ENCODE data around the gene FMNL2.

FMNL2 gene

DNA sequence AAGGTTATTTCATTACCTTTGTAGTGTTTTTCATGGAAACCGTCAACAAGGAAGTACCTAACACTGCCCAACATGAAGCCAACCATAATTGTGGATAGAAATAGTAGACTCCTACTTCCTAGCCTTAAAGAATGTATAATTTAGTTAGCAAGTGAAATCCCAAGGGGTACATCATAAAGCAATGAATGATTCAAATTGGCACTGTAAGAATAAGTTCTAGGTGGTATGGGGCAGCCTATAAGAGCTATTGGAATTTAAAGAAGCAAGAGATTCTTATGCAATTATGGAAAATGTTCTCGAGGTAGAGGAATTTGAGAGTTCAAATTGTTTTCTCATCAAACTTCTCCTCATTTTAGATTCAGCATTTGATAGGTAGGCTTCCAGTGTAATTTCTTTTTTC, 157.9 kb downstream of the FMNL2 start:
- no peak for DNase-seq (ENCODE audit: low read depth in 2 of 2)

DNA sequence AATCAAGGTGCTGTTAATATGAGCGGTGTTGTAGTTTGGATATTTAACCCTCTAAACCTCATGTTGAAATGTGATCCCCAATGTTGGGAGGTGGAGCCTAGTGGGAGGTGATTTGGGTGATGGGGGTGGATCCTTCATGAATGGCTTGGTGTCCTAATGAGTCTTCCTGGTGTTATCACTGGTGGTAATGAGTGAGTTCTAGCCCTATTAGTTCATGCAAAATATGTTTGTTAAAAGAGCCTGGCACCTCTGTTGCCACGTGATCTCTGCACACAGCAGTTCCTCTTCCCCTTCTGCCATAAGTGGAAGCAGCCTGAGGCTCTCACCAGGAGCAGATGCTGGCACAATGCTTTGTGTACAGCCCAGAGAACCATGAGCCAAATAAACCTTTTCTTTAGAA, 158.4 kb downstream of the FMNL2 start:
- no peak for DNase-seq (ENCODE audit: low read depth in 2 of 2)

DNA sequence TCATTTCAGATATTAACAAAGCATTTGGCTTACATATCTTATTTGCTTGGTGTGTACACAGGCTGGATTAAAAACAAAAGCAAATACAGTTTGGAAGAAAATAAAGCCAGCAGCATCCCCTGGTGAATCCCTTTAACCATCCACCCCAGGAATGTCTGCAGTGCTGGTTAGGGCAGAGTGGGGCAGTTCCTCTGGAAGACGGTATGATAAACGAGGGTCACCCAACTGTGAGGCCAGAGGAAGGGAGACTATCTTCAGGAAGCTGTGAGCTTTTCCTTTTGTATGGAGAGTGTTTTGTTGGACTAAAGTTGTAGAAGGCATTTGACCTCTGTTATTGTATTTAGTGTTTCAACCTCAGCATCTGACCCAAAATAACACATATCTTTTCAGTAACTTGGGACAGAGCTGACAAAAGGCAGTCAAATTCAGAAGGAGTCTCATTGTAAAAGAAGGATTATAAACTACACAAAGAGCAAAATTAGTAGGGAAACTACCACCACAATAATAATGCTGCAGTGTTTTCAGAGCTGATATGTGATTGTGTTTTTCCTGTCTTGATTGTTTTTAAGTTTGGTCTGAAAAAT, 159.1 kb downstream of the FMNL2 start:
- no peak for DNase-seq (ENCODE audit: low read depth in 2 of 2)

DNA sequence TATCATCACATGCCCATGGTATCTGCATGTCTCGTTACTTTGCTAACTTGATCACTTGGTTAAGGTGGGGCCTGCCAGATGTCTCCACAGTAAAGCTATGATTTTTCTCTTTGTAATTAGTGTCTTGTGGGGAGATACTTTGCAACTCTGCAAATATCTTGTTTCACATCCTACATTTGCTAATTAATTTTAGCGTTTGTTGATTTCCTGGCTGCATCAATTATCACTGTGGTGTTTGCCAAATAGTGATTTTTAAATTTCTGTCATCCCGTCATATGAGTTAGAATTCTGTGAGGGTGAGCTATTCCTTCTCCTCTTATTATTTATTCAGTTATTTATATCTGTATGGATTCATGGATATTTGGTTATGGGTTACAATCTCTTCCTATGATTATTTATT, 161.4 kb downstream of the FMNL2 start:
- DNase-seq (ENCODE audit: low read depth in 2 of 2): no peak

DNA sequence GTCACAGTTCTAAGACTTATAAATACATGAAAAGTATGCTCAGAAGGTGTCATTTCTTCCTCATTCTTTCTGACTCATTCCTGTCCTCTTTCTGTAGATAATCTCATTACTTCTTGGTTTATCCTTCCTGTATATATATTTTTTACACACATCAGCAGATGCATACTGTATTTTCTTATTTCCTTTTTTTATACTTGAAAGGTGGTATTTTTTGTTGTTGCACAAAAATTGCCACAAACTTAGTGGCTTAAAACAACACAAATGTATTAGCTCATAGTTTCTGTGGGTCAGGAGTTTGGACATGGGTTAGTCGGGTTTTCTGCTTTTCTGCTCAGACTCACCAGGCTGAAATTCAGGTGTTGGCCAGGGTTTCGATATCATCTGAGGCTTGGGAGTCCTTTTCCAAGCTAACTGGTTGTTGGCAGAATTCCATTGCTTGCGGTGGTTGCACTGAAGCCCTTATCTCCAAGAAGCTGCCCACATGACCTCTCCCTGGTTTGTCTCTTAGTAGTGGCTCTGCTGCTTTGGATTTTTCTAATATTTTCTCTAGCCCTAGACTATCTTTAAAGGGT, 162.6 kb downstream of the FMNL2 start:
- no peak for DNase-seq (ENCODE audit: low read depth in 2 of 2)

DNA sequence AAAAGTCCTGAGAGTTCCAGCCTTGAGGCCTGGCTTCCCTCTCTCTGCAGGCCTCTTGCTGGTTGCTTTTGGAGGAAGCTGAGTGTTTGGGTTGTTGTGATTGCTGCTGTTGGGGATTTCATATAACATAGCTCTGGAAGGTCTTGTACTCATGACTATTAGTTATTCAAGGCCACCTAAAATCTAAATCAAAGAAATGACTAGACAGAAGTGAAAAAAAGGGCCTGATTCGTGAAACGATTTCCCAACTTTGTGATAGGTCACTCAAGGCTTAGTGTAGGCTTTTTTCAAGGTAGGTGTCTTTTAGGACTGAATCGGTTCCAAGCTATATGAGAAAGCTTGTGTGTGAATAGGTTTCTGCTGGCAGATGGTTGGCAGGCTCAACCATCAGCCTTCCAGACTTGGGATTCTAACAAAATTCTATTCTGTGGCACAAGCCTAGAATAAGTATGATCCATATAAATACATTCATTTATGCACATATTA, 164.4 kb downstream of the FMNL2 start:
- no peak for DNase-seq (ENCODE audit: low read depth in 2 of 2)

DNA sequence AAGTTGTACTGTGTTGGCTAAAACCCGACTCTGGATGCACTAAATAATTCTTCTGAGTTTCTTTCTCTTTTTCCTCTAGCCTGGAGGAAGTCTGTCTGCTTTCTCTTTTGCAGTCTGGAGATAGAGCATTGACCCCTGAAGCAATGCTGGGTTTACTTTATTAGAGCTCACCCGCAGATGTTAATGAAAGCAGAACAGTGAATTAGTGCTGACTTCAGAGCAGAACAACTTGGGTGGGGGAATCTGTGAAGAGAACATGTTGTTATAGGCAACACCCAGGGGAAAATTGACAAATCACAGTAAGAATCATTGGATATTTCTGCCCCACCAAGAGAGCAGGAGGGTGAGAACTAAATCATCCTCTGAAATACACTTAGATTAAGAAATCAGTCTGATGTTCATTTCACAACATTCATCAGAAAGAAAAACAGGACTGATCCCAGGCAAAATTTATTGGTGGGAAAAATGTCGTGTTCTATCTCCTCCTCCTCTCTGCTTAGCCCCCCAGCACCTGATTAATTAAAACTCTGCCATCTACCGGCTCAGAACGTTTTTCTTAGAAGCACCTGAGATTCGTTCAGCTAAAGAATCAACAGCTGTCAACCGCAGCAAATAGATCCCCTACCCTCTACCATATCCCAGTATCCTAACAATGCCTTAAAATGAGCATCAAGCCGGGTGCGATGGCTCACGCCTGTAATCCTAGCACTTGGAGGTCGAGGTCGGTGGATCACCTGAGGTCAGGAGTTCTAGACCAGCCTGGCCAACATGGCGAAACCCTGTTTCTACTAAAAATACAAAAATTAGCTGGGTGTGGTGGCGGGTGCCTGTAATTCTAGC, 165.1 kb downstream of the FMNL2 start:
- DNase-seq (ENCODE audit: low read depth in 2 of 2): no peak

DNA sequence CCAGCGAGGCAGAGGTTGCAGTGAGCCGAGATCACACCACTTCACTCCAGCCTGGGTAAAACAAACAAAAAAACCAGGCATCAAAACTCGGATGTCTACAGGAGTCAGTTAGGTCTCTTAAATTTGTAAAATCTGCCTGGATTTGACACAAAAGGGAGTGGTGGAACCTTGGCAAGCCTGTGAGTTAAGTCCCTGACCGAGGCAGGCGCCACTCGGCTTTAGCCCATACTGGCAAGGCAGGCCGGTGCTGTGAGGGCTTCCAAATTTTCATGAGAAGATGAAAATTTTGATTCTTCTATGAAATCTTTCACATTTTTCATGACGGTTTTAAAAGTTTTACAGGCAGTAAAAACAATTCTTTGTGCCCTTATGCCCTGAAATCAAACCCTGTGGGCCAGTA, 165.8 kb downstream of the FMNL2 start:
- DNase-seq (ENCODE audit: low read depth in 2 of 2): no peak

DNA sequence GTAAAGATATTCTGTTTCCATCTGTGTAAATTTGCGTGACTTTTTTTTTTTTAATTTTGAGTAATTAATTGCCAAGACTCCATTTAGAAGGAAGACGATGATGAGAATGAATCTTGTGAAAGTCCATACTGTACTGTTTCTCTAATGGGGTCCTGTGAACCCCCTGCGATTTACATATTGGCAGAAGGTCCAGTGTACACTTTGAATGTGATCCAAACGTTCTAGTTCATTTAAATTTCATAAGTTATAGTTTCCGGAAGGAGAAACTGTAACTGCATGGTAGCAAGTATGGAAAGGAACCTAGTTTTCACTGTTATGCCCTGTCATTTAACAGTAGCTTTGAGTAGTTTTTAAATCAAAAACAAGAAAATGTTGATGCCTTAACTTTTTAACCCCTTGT, 166.7 kb downstream of the FMNL2 start:
- no peak for DNase-seq (ENCODE audit: low read depth in 2 of 2)

DNA sequence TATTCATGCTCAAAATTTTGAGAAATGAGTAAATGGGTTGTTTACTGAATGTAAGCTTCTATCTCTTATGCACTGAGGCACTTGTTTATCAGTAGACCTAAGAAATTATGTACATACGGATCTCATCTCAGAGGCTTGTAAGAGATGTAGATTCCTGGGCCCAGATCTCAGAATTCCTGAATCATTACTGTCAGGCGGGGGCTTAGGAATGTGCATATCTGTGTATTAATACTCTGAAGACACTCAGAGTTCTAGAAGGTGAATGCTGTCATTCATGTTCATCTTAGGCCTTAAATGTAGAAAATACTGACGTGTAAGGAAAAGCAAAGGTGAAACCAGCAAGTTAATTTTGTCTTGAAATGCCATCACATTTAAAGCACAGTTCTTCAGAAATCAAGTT, 169.6 kb downstream of the FMNL2 start:
- DNase-seq (ENCODE audit: low read depth in 2 of 2): no peak

DNA sequence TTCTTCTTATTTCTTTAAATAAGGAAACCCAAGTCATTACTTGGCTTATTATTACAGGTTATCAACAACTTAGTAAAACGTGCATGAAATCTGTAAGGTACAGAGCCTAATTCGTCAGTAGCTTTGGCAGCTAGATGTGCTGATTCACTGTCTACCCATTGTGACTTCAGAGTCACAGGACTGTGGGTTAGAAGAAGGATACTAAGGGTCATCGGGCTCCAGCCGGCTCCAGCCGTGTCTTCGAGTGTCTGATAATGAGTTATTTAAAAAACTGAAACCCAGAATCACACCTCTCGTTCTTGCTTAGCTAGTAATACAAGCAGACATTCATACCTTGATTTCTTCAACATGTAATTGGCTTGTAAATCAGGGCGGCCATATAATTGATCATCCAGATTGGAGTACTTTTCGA, 170.5 kb downstream of the FMNL2 start:
- DNase-seq (ENCODE audit: low read depth in 2 of 2): no peak

DNA sequence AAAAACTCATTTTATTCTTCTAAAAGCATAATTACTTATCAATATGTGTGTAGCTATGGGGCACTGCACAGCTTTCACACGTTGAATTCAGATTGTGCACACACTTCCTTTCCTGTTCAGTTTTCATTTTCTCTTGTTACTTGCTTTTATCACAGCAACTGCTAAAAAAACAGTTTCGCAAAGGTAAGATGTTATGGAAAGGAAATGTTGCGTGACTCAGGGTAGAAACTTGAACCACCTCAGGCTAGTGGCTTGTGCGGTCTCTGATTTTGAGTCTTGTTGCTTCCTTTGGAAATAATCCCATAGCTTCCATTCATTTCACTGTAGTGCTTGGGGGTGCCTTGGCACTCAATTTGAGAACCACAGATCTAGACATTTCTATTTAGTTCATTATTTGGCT, 171.9 kb downstream of the FMNL2 start:
- no peak for DNase-seq (ENCODE audit: low read depth in 2 of 2)

DNA sequence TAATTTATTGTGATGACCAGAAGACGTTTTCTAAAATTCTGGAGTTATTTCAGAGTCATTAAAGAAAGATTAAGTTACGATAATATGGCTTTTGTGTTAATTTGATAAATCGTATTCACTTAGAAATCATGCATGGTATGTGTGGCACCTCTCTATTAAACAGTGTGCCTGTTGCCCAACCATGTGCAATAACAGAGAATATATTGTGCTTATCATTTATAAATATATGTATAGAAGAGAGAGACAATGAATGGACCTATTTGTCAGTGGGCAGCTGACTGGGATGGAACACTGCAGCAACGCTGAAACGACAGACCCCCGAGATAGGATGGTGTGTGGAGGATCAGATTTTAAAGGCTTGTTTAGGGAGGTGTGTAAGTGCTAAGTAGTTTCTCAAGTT, 172.9 kb downstream of the FMNL2 start:
- no peak for DNase-seq (ENCODE audit: low read depth in 2 of 2)

DNA sequence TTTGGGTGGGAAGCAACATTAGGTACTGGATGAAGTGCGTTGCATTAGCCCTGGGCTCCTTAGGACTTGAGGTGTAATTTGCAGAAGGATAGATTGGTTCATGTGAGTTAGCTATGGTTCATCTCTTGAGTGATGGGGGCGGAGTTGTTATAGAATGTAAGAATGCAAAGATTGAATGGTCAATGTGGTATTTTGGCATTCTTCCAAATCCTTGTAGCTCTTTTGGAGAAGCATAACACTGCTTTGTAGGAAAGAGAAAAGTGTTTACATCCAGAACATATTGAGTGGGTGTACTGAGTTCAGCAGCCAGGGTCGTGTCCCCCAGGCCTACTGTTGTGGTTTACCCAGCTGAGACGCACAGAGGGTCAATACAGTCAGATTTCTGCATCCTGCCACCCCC, 173.5 kb downstream of the FMNL2 start:
- no peak for DNase-seq (ENCODE audit: low read depth in 2 of 2)

DNA sequence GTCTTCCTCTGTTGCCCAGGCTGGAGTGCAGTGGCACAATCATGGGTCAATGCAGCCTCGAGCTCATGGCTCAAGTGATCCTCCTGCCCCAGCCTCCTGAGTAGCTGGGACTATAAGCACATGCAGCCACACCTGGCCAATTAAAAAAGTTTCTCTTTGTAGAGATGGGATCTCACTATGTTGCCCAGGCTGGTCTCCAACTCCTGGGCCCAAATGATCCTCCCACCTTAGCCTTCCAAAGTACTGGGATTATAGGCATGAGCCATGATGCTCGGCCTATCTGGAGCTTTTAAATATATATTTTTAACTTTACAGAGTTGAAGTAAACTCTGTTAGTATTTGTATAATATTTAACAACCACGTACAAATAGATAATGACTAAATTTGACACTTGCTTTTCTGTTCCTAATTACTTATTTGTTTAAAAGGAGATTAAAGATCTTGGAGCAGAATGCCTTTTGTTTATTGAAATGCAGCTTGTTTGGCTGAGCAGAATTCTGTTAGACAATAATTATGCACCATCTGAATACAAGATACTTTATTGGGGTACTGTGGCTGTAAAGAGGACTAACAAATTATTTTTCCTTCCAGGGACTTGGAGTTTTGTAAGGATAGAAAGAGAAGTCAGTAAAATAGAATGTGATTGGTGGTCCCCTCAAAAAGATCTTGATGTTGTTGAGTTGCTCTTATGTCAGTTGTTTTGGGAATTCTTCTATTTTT, 175.0 kb downstream of the FMNL2 start:
- no peak for DNase-seq (ENCODE audit: low read depth in 2 of 2)

DNA sequence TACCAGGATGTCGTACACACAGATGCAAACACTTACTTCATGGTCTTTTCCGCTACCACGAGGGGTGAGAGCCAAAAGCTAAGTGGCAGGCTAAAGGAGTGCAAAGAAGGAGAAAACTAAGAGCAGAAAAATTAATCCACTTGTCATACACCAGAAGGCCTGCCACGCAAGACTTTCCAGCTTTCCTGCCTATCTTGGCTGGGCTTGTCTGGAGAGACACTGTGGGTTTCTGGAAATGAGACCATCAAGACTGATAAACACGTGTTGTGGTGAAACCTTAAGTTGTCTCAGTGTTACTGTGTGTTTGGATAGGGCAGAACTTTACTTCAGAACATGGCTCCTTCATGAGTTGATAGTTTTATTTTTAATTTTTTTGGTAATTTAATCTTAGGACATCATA, 175.6 kb downstream of the FMNL2 start:
- no peak for DNase-seq (ENCODE audit: low read depth in 2 of 2)

DNA sequence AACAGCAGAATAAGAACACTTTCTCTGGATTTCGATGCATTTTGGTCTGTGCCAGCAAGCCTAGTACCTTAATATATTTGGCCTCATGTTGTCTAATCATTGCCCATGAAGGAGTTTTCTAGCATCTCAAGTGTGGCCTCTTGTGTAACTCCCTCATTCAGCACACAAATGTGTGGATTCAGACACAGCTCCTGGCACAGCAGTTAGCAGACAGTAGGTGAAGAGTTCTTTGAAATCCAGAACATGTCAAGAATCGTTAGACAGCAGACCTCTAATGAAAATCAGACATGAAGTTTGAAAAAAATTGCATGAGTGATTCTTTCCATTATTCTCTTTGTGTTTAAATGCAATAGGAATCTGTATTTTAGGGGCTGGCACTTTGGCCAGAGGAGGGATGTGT, 177.0 kb downstream of the FMNL2 start:
- DNase-seq (ENCODE audit: low read depth in 2 of 2): no peak

DNA sequence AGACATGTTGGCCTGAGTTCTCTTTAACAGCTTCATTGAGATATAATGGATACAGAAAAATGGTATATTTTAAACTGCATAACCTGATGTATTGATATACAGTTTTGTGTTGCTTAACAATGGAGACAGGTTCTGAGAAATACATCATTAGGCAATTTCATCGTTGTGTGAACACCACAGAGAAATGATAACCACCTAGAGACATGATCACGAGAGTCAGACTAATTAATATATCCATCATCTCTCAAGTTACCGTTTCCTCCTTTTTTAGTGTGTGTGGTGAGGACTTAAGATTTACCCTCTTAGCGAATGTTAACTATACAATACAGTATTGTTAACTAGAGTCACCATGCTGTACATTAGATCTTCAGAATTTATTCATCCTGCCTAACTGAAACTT, 178.1 kb downstream of the FMNL2 start:
- DNase-seq (ENCODE audit: low read depth in 2 of 2): no peak

DNA sequence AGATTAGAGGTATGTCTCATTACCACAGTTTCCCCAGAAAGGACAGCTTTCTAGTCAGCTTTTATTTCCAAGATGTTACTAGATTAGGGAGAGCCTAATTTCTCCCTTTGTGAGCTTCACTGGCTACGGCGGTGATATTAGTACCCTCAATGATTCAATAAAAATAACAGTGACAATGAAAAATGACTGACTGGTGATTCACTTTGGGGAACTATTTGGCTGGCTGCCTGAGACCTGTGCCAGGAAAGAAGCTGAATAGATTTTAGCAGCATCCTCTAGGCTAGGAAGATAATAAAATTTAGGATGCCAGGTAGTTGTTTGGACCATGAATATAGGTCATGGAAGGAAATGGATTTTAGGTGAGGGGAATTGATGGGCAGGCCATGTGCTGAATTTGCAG, 178.7 kb downstream of the FMNL2 start:
- no peak for DNase-seq (ENCODE audit: low read depth in 2 of 2)

DNA sequence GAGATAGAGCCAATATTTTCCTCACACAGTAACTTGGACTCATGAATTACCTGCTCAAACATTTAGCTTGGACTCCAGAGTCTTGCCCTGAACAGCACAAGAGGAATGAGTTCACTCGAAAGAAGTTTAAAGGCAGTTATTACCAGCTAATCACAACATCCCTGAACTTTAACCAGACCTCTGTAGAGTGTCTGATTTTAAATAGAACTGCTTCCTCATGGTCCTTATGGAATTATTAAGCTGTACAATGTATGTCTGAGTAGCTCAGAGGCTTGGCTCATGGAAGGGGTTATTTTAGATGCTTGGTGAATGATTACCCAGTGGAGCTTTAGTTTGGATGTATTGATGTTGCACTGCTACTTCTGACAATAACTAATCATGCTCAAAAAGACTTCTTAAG, 183.1 kb downstream of the FMNL2 start:
- no peak for DNase-seq (ENCODE audit: low read depth in 2 of 2)

DNA sequence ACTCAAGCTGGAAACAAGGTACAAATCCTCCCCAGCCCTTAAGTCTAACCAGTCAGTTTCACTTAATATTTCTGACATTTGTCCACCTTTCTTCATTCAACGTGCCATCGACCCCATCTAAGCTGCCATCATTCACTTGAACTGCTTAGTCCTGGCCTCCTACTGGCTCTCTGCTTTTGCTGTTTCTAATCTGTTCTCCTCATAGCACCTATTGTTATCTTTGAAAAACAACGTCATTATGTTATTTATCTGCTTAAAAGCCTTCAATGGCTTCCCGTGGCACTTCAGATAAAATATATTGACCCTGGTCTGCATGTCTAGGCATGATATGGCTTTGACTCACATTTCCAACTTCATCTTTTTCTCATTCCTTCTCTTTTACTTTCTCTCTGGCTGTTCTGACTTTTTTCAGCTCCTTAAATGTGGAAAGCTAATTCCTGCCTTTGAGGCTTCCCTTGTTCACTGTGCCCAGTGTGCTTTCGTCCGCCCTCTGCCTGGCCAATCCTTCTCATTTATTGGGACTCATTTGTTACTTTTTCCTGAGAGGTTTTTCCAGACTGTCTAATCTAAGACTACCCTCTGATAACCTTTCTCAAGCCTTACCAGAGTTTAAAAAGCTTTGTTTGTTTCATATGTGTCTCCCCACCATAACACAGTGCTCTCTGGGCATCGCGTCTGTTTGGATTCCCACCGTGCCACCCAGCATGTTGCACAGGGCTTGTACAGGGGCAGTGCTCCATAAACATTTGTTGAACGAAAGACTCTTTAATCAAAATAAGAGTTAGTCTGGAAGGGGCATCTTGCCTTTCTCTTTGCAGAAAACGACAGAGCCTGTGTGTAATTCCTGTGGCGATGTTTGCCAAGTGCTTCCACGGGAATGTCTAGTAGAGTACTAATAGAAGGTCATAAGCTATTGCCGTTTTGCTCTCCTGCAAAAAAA, 183.9 kb downstream of the FMNL2 start:
- DNase-seq (ENCODE audit: low read depth in 2 of 2): no peak

DNA sequence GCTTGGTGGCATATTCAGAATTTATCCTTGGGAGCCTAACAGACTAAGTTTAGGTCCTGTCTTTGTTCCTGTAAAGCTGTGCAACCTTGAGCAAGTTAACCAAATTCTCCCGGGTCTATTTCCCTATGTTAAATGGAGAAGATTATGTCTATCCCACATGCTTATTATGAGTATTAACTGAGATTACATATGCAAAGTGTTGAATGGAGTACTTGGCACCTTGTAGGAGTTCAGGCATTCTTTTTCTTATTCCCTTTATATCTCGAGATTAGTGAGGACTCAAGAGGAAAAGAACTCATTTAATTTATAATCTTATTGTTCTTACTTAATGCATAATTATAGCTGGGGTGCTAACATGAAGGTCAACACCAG, 184.6 kb downstream of the FMNL2 start:
- DNase-seq (ENCODE audit: low read depth in 2 of 2): no peak
